ENCODE results near the gene ATP2A3. TPM values are rescaled to one million over a fixed set of nuclear protein-coding genes. Genes with fewer than 3 reads are reported as not detected.

The ATP2A3 gene
- total RNA-seq, 2 donors from 2014 or later, result 43.8 to 49.5 TPM

GRCh38 chr17:4005296-4006164 is 41.3 kb upstream of the ATP2A3 start:
- Histone ChIP-seq H3K9me3 (no peaks in the 10 kb centered on the region), H3K27me3 (no peaks in the 10 kb centered on the region), H3K36me3 (replicated peaks in 1 of 2; ENCODE audit: insufficient read depth in 1 of 2, low read depth in 2 of 2) (peaks cover 14 to 22% of the 10 kb centered on the region in 2 donors), H3K4me1 (peaks cover 20% of the 10 kb centered on the region), H3K4me3 (no peak overlapping the region), H3K27ac (no peak overlapping the region)
- ATAC-seq (no peak), DNase-seq (no peak)
- 94 to 95% methylated on average over 16 to 22 of the region's 22 CpGs for WGBS, 2 donors
- intact Hi-C loops (cut with DNase I), result loop anchor here (10.0 kb wide), 1 partner anchor 71 kb away; no protein-coding TSS in a partner anchor
- no peak for TF ChIP-seq POLR2A (IDR thresholded peaks at IDR 0.05)
- no peak for TF ChIP-seq CTCF (IDR thresholded peaks at IDR 0.05)

- H3K27me3 ChIP-seq, result no peaks in the 10 kb centered on the region
- ATAC-seq (peak; percentile 65), DNase-seq (peak; percentile 58 to 68 (median 62))
- peak overlapping the region in 3 of 4 donors; percentile 49 to 72 (median 68) for H3K27ac ChIP-seq
- intact Hi-C loops (cut with DNase I), result loop anchor here (10.0 kb wide), 1 partner anchor 70 kb away; no protein-coding TSS in a partner anchor
- peaks cover 14 to 21% of the 10 kb centered on the region in 2 donors for H3K36me3 ChIP-seq (replicated peaks in 1 of 2; ENCODE audit: insufficient read depth in 1 of 2, low read depth in 2 of 2)
- H3K4me1 ChIP-seq, result peaks cover 20% of the 10 kb centered on the region
- no peak overlapping the region for H3K4me3 ChIP-seq
- peak; percentile 71 to 95 (median 87) for TF ChIP-seq CTCF (IDR thresholded peaks at IDR 0.05)
- TF ChIP-seq POLR2A (IDR thresholded peaks at IDR 0.05), result no peak
- no peaks in the 10 kb centered on the region for H3K9me3 ChIP-seq
- 30 to 51% methylated on average over 11 to 43 of the region's 44 CpGs for WGBS, 2 donors
These were observed 40.5 kb upstream of the ATP2A3 start for GRCh38 chr17:4004517-4005295.

GRCh38 chr17:4003501-4004421 is 39.5 kb upstream of the ATP2A3 start:
- no peak for TF ChIP-seq CTCF (IDR thresholded peaks at IDR 0.05)
- no peak for TF ChIP-seq POLR2A (IDR thresholded peaks at IDR 0.05)
- Histone ChIP-seq H3K27ac (peak overlapping the region in 3 of 4 donors; percentile 49 to 72 (median 68)), H3K4me3 (no peak overlapping the region), H3K36me3 (replicated peaks in 1 of 2; ENCODE audit: insufficient read depth in 1 of 2, low read depth in 2 of 2) (peaks cover 7 to 11% of the 10 kb centered on the region in 2 donors), H3K9me3 (no peaks in the 10 kb centered on the region), H3K27me3 (no peaks in the 10 kb centered on the region), H3K4me1 (peaks cover 20% of the 10 kb centered on the region)
- DNase-seq, result peak; percentile 81 to 87 (median 85)
- intact Hi-C loops (cut with DNase I), result loop anchor here (10.0 kb wide), 1 partner anchor 69 kb away; no protein-coding TSS in a partner anchor
- peak; percentile 86 for ATAC-seq
- 64 to 85% methylated on average over 21 to 32 of the region's 46 CpGs for WGBS, 2 donors

GRCh38 chr17:4003131-4003500 is 38.9 kb upstream of the ATP2A3 start:
- intact Hi-C loops (cut with DNase I), result loop anchor here (10.0 kb wide), 1 partner anchor 68 kb away; no protein-coding TSS in a partner anchor
- Histone ChIP-seq H3K36me3 (replicated peaks in 1 of 2; ENCODE audit: insufficient read depth in 1 of 2, low read depth in 2 of 2) (peaks cover 3 to 8% of the 10 kb centered on the region in 2 donors), H3K4me1 (peaks cover 20% of the 10 kb centered on the region), H3K9me3 (no peaks in the 10 kb centered on the region), H3K4me3 (no peak overlapping the region), H3K27ac (peak overlapping the region in 3 of 4 donors; percentile 49 to 72 (median 68)), H3K27me3 (no peaks in the 10 kb centered on the region)
- WGBS, 2 donors, result 89 to 91% methylated on average over 7 to 13 of the region's 21 CpGs
- no peak for TF ChIP-seq POLR2A (IDR thresholded peaks at IDR 0.05)
- TF ChIP-seq CTCF (IDR thresholded peaks at IDR 0.05), result no peak
- no peak for ATAC-seq
- no peak for DNase-seq

Data from body of pancreas (tissue), 4 donors.